ENCODE results near the gene RPL36.

RPL36 gene

GRCh38 chr19:5738423-5738822 is 48.3 kb downstream of the RPL36 start:
- Histone ChIP-seq H4K20me1 (ENCODE audit: insufficient read depth) (no peaks in the 10 kb centered on the region), H3K9ac (no peak overlapping the region), H3K27ac (no peak overlapping the region), H3K36me3 (ENCODE audit: insufficient read depth) (no peaks in the 10 kb centered on the region), H3K4me1 (ENCODE audit: low read depth, poor library complexity, severe bottlenecking) (no peaks in the 10 kb centered on the region), H2AFZ (ENCODE audit: low read depth) (no peak overlapping the region), H3K4me2 (no peak overlapping the region), H3K27me3 (ENCODE audit: insufficient read depth, low read depth) (no peaks in the 10 kb centered on the region; the same call in 1 of the 2 replicates), H3K4me3 (IDR thresholded peaks at IDR 0.05; ENCODE audit: insufficient read depth, low read depth, low read length) (no peak overlapping the region), H3K79me2 (ENCODE audit: insufficient read depth, low read depth) (no peaks in the 10 kb centered on the region)
- no peak for TF ChIP-seq CTCF (conservative IDR thresholded peaks at IDR 0.05; ENCODE audit: low read depth, low read length)
